ENCODE data around the gene ZNF57. TPM values are rescaled to one million over a fixed set of nuclear protein-coding genes. Genes with fewer than 3 reads are reported as not detected.

The ZNF57 gene
- total and polyA plus RNA-seq, 2 of the 13 experiments (the other 11 are each of a cell fraction or from before 2014, with no cell fraction given), result 6.6 to 17.5 TPM

- no peak for TF ChIP-seq ZNF318 (CRISPR knock-in tag; IDR thresholded peaks at IDR 0.05)
Measured at GRCh38 chr19:2852598-2852997, 48.1 kb upstream of the ZNF57 start (continued).

GRCh38 chr19:2853015-2853606, 47.6 kb upstream of the ZNF57 start:
- ChIA-PET POLR2A (no interaction called here), CTCF (ENCODE audit: low intra/inter-chr PET ratio, low total read pairs) (no interaction called here)
- Histone ChIP-seq H3K4me1 (ENCODE audit: insufficient read depth, low read length) (peaks cover 18% of the 10 kb centered on the region), H3K27me3 (ENCODE audit: control insufficient read depth in 1 of 2, insufficient read depth in 2 of 2, low read length in 2 of 2) (no peaks in the 10 kb centered on the region), H3K27ac (ENCODE audit: extremely low read length, insufficient read depth, low read length) (no peak overlapping the region), H2AFZ (ENCODE audit: low read length) (no peak overlapping the region), H3K9me3 (ENCODE audit: low read length) (no peaks in the 10 kb centered on the region), H3K9ac (ENCODE audit: insufficient read depth, low read depth, low read length) (no peak overlapping the region), H3K79me2 (ENCODE audit: insufficient read depth, low read length) (peaks cover 7% of the 10 kb centered on the region), H4K20me1 (ENCODE audit: insufficient read depth, low read length) (0 out of 2 replicates have a peak, but pooled peaks cover 2% of the 10 kb centered on the region), H3K4me2 (ENCODE audit: low read depth, low read length) (no peak overlapping the region), H3K36me3 (replicated peaks in 1 of 2; ENCODE audit: control insufficient read depth in 1 of 2, insufficient read depth in 2 of 2, low read length in 2 of 2) (peaks cover 9 to 36% of the 10 kb centered on the region in 2 experiments; a peak in 4 of 5 replicates), H3K4me3 (replicated peaks in 1 of 3; ENCODE audit: insufficient read depth in 1 of 3, low read depth in 2 of 3, low read length in 3 of 3) (no peak overlapping the region)
- 95% methylated on average over 11 of the region's 11 CpGs for WGBS (ENCODE audit: low lambda C conversion rate)
- intact Hi-C loops (cut with micrococcal nuclease; ENCODE audit: unreplicated experiment), result no loop called here
- in situ Hi-C loops (cut with HindIII; ENCODE audit: extremely low pct_ligation_motif_present, low pct_unique_long_range_greater_than_20kb), result no loop called here
- TSS peak; percentile 15 for BruUV-seq (replicated peaks)
- ATAC-seq, result no peak
- DNase-seq (ENCODE audit: low spot score), result no peak
- no peak for FAIRE-seq
- TF ChIP-seq TARDBP (CRISPR knock-in tag; IDR thresholded peaks at IDR 0.05), result no peak
- no peak for TF ChIP-seq PTBP1 (IDR thresholded peaks at IDR 0.05; ENCODE audit: low read depth, low read length, poor library complexity, severe bottlenecking)
- TF ChIP-seq STAT6 (CRISPR knock-in tag; IDR thresholded peaks at IDR 0.05; ENCODE audit: borderline replicate concordance), result no peak
- TF ChIP-seq MBNL3 (CRISPR knock-in tag; conservative IDR thresholded peaks at IDR 0.05), result no peak
- TF ChIP-seq STAG1 (CRISPR knock-in tag; IDR thresholded peaks at IDR 0.05), result no peak
- no peak for TF ChIP-seq FOXO4 (CRISPR knock-in tag; conservative IDR thresholded peaks at IDR 0.05)
